ENCODE measurements around the gene GPX8.

GPX8 gene, protein sequence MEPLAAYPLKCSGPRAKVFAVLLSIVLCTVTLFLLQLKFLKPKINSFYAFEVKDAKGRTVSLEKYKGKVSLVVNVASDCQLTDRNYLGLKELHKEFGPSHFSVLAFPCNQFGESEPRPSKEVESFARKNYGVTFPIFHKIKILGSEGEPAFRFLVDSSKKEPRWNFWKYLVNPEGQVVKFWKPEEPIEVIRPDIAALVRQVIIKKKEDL

DNA sequence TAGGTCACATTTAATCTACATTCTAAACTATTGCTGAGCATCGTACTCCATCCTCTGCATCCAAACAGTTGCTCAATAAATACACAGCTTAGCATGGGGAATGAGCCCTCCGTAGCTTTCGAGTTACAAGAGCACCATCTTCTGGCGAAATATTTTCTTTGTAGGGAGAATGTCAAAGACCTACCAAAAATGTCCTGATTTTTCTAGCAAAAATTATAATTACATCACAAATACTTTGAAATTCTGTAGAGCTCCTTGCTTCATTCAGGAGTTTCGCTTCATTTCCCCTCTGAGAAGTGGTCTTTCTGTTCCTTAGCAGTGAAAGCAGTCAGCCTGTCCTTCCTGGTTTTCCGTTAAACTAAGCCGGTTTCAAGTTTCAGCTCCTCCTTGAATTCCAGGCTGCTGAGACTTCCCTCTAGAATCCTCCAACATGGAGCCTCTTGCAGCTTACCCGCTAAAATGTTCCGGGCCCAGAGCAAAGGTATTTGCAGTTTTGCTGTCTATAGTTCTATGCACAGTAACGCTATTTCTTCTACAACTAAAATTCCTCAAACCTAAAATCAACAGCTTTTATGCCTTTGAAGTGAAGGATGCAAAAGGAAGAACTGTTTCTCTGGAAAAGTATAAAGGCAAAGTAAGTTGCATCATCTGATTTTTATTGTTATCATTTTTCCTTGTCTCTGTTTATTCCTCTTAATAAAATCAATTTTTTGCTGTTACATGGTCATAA lies at the start of gene GPX8:
Gene GPX8 (plus strand): TSS at position 409 of the 730 bp plus-strand sequence. CDS start 22 bp downstream, at position 431.
- DNase-seq = no peak

DNA sequence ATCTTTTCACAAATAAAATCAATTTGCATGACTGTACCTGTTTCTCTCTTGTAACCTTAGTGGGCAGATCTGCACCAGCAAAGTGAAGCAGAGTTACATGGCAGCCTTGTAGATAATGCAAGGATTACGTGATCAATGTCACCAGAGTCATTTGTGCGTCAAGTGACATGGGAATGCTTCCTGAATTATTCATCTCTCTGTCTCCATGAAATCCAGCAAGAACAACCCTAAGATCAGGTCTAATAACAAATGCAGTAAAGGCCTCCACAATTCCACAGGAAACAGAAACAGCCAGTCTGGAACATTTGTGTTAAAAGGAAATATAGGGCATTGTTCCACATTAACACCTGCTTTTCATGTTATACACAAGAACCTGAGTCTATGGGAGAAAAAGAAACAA lies 49.8 kb upstream of the GPX8 start:
- no peak for DNase-seq

DNA sequence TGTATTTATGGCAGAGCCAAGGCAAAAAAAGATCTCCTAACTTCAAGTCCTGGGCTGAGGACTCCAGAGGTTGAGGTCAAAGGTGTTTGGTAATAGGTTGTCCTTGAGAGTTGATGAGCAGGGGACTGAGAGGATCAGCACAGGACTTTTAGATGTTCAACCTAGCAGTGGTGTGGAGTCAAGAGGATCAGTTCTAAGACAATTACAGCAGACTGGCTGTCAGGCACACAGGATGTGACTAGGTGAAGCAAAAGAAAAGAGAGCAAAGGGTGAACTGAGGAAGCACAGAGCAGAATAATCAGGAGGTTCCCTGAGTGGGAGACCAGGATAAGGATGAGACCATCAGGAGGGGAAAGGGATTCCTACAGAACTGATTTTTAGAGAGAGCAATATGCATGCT lies 46.6 kb upstream of the GPX8 start:
- DNase-seq = no peak

DNA sequence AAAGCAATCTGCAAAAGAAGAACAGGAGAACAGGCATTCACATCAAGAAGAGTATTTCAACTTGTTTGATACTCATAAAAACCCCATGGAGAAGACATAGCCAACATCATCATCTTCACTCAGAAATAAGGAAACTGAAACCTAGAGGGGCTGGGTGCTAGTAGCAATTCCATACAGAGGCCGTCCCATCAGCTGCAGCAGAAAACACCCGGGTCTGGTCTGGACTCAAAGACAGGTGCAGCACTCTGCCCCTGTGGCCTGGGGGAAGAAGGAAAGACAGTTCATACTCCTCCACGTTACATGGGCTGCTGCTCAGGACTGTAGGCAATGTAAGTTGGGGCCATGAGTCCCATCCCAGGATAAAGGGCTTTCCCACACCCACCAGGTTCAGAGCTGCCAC lies 45.9 kb upstream of the GPX8 start:
- no peak for DNase-seq

DNA sequence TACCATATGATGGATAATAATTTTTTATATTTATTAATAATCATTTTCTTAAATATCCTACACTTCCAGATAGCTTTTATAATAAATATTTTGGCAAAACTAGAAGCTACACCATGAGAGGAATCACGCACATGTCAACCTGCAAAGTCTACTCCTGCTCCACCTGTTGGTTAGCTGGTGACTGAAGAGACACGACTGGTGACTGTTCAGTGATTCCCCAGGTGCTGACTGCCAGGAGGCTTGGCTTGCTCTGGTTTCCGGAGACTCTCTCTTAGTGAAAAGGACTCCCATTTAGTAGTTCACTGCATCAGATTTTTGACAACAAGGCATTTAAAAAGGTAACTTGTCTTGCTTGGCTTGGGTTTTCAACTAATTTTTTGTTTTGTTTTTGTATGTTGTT lies 36.6 kb upstream of the GPX8 start:
- no peak for DNase-seq

DNA sequence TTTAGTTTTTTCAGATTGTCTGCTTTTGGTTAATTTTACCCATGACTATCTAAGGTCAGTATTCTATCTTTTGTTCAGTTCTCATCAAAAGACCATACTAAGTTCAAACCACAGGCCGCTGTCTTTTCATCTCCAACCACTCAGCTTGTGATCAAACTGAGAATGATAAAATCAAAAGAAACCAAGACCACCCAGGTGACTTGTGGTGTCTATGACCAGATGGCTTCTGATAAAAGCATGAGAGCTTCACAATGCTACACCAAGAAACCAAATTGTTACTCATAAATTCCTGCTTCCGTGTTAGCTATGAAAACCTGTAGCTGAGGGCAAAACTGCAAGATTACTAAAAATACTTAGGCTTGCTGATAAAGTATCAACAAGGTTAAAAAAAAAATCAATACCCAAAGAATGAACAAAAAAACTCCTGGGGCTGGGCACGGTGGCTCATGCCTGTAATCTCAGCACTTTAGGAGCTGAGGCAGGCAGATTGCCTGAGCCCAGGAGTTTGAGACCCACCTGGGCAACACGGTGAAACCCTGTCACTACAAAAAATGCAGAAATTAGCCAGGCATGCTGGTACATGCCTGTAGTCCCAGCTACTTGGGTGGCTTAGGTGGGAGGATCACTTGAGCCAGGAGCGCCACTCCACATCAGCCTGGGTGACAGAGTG lies 25.8 kb upstream of the GPX8 start:
- peak; percentile 23 for DNase-seq

DNA sequence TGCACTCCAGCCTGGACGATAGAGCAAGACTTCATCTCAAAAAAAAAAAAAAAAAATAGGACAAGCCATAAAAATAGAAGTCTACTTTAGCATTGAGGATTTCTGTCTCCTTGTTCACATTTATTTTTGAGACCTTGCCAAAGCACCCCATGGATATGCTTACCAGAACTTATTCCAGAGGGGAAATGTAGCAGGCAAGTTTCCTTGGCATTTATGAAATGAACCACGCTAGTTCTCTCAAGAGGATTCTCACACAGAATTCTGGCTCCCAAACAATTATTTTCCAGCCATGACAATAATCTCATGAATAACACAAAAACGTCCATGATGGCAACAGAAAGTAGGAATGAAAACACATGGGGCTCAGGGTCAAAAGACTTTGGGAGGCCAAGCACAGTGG lies 23.4 kb upstream of the GPX8 start:
- DNase-seq = no peak

DNA sequence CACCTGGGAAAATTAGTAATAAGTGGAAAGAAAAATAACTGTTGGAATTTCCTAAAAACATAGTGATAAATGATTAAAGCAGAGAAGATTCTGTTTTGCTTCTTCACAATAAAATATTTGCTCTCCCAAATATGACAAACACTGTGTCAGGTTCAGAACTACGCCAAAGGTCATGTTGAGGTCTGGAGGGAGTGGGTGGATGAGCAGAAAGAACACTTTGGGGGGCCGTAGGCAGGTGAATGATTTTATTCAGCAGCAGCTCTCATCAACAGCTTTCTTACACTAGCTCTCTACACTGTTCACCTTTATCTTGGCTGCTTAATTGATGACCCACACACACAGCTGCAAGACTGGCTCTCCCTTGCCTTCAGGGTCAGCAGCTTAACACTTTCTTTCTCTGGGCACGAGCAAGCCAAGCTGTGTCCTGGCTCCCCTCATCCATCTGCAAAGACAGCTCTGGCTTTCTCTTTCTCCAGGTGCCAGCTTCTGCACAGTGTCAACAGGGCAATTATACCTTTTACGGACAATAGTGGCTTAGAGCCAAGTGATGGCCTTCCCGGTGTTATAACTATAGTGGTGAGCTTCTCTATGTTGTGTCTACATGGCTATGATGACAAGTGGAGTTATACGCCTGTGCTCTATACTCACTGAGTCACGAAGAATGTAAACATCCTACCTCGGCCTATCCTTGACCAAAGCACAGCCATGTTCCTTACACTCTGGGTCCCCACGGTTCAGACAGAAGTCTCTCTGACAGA lies 18.9 kb upstream of the GPX8 start:
- DNase-seq = no peak

DNA sequence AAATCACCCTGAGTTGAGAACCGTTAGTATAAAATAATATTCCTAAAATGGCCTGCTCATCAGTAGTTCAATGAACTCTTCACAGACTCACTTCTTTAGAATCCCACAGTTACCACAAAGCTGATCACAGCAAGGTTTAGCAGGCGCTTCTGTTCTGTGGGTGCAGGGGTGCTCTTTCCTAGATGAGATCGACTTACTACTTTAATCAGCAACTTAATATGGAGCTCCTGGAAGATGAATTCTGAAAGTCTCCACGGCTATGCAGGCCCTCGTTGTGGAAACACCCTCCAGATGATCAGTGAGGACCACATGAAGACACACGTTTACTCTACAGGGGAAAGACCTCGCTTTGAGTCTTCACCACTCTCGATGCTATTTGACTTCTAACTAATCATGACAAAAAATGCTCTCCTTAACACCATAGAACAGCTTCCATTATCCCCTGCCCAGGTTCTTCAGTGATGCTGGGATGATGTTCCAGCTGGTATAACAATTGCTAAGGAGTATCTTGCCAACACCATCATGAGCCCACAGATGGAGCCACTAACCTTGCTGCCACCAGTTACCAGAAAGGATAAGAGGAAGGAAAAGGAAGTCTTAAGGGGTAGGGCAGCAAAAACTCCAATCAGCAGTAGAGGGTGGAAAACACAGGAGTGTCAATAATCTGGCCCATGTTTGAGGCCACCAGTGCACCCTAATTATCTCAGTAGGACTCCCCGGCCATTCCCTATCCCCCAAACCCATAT lies 17.9 kb upstream of the GPX8 start:
- peak; percentile 15 for DNase-seq

DNA sequence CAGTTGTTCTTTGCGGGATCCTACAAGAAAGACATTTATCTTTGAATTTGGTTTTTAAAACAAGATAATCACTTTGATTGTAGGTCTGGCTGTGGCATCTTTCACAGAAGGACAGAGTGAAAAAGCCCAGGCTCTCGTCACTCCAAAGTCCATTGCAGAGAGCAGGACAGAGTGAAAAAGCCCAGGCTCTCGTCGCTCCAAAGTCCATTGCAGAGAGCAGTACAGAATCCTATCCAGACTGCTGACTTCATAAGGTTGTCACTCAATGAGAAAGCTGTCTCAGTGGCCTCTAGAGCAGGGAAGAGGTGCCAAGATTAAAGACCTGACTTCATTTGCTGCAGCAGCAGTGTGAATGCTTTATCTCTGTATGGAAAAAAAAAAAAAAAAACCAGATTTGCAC lies 16.3 kb upstream of the GPX8 start:
- DNase-seq = no peak

DNA sequence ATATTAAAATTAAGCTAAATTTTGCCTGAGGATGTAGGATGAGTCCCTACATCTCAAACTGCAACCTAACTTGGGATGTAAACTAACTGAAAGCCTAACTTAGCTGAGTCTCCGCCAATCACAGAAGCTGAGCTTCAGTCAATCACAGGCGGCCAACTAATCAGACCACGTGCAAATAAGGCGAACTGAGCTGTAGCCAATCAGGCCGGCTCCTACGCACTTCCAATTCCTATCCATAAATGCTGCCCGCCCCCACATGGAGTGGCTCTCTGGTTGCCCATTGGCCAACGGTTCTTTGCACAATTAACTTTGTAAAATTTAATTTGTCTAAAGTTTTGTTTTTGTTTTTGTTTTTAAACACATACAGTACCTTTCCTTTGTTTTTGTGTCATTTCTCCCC lies 13.9 kb upstream of the GPX8 start:
- DNase-seq = no peak

DNA sequence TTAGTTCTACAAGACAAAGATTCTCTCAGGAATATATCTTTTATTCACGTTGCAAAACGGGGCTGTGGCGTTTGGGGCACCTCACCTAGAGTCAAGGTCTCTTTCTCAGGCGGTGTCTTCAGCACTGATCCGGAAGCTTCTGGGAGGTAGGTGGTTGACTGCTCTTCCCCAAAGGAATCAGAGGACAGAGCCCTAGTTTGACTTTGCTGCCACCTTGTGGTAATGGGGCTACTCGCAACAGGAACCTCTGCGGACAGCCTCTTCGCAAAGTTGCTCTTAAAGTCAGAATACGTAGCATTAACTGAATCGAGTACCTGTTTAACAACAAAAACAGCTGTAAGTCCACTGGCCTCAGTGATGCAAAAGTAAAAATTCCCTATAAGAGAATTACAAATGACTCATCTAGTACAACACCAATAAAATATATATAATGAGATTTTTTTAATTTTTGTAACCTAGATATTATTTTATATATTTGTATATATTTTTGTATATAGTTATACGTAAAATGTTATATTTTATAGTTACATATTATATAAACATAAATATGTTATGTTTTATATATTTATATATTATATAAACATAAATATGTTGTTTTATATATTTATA lies 13.3 kb upstream of the GPX8 start:
- peak; percentile 87 for DNase-seq

DNA sequence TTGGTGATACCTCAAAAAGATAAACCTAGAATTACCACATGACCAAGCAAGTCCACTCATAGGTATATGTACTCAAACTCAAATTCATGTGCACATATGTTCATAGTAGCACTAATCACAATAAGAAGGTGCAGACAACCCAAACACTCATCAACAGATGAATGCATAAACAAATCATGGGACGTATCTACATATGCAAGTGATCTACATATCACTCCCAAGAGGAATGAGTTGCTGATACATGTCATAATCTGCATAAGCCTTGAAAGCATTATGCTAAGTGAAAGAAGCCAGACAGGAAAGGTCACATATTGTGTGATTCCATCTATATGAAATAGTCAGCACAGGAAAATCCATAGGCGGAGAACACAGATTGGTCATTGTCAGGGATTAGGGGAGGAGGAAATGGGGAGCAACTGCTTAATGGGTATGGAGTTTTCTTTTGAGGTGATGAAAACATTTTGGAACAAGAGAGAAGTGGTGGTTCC lies 10.6 kb upstream of the GPX8 start:
- DNase-seq = no peak

DNA sequence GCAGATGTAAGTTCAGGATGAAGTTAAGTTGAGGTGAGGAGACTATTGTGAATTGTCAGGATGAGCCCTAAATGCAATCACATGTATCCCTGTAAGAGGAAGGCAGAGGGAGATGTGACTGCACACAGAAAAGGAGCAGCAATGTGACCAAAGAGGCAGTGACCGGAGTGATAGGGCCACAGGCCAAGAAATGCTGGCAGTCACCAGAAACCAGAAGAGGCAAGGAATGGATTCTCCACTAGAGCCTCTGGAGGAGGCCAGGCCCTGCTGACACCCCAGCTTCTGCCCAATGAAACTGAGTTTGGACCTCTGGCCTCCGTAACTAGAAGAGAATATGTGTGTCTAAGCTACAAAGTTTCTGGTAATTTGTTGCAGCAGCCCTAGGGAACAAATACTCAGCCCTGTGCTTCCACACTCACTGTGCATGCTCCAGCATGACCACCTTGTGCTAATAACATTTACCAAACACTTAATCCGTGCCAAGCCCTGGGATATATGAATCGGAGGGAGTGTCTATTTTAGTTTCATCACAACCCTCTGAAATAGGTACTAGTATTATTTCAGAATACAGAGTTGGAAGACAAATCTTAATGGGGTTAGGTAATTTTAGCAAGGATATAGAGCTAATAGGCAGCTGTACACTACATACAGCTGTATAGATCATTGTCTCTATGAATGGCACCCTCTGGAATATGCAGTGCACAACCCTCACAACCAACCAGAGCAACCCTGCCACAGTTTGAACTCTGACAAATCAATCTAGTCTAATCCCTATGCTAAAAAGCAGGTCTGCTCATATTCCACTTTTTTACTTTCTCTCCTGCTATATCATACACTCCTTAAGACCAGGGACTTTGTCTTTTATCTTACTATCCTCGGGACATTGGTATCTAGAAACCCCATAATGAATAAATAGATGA lies 7.8 kb upstream of the GPX8 start:
- no peak for DNase-seq

DNA sequence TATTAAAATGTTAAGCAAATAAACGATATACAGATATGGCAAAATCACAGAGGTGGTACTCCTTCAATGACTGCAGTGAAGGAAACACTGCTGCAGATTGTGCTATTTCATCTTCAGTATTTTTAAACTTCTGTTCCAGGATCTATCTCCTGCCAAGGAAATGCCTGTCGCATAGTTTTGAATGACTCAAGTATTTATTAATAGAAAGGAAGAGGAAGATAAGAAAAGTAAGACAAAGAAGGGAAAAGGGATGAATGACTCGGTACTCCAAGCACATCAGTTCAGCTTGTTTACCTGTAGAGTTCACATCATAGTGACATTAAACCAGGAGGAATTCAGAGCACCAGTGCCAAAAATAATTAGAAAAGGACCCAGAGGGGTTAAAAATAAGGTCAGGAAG lies 5.1 kb upstream of the GPX8 start:
- no peak for DNase-seq

DNA sequence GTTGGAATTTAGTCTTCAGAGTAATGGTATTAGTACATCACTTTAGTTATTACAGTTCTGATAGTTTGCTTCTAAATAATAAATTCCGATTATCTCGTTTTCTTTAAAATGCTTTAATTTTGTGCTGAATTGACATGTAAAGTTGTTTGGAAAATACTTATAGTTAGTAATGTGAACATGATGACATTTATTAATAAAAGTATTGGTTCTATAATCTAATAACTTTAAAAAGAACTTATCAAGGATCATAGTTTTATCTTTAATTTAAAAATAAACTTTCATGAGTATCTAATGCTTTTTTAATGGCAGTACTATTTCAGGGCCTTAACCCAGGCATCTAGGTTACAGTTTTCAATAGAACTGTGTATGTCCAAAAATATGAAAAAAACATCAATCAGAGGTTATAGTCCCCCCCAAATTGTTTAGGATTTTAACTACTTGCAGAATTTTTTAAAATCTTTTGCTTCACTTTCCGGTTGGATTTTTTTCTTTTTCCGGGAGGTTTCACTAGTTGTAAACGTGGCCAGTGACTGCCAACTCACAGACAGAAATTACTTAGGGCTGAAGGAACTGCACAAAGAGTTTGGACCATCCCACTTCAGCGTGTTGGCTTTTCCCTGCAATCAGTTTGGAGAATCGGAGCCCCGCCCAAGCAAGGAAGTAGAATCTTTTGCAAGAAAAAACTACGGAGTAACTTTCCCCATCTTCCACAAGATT lies 680 bp downstream of the GPX8 start:
- DNase-seq = no peak

DNA sequence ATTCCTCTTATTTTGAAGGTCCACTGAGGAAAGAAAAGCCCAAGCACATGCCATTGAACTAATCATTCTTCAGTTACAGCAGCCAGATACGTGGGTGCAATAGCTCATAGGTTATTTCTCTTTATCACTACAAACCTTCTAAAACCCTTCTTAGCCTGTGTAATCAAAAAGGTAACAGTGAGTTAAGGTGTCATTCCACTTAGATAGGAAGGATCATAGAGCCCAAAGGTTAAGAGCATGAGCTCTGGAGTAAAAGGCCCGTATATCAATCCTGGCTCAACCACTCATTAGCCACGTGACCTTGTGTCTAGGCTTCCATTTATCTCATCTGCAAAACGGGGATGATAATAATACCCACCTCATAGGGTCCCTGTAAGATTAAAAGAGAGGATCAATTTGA lies 2.7 kb downstream of the GPX8 start:
- DNase-seq = no peak

DNA sequence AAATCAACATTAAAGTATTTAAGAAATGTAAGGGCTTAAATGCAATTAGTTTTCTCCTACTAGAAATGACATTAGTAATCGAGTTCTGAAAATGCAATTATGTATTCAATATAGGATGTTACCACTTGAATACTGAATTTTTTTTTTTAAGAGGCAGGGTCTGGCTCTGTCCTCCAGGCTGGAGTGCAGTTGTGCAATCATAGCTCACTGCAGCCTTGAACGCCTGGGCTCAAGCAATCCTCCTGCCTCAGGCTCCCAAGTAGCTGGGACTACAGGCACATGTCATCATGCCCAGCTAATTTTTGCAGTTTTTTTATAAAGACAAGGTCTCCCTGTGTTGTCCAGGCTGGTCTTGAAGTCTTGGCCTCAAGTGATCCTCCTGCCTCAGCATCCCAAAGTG lies 11.5 kb downstream of the GPX8 start:
- DNase-seq = no peak

DNA sequence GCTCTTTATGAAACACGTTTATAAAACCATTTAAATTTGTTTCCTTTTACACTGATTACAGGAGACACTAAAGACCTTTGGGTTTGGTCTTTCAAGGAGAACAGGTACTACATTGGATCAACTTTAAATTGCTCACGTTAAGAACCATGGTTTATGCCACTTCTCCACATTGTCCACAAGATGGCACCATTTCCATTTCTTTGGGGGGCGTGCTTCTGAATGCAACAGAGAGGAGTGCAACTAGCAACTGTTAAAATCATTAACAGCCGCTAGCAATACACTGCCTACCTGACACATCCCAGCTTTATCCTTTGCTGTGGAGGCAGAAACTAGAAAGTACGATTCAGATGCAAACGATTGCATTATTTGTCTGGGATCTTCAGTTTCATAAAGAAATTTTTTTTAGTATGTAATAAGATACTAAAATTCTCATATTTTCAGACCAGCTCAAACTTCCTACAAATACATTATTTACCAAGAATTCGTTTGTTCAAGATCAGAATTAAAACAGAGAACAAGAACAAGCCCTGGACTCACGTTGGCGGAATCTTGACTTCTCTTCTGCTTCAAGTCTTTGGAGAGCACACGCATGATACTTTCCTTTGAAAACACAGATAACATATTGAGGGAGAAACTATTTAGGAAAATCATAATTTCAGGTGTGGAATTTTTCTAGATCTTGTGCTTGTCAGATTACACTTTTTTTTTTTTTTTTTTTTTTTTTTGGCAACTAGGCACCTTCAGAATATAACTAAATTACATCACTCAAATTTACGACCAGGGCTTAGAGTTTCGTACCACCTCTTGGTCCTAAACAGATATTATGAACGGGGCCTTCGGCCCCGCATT lies 12.3 kb downstream of the GPX8 start:
- peak; percentile 54 for DNase-seq

Data from stimulated activated CD4-positive, alpha-beta T cell treated with anti-CD3 and anti-CD28 coated beads, Interleukin-15, amount 100 ng/mL, for 24 hours (primary cell).